AG09309 (cell line): ENCODE results near the gene PLAC1.

Source experiments
- DNase-seq: peaks from one replicate; pipeline ENCODE4 v3.0.0-alpha.2; 2010; ENCODE audit warnings: low read depth
- H3K4me3 ChIP-seq: 2 replicates; pipeline ENCODE4 v1.5.1; 2011; ENCODE audit warnings: mild to moderate bottlenecking, low read depth, low read length, moderate library complexity; ENCODE audit not compliant: control insufficient read depth
- TF ChIP-seq, protein P1 (sequence below): IDR thresholded peaks from 2 replicates; pipeline ENCODE4 v1.5.1; 2011; ENCODE audit warnings: mild to moderate bottlenecking, low read depth, low read length, inconsistent platforms; ENCODE audit not compliant: insufficient read depth, control insufficient read depth; ENCODE audit errors: missing control alignments

Gene PLAC1

DNA sequence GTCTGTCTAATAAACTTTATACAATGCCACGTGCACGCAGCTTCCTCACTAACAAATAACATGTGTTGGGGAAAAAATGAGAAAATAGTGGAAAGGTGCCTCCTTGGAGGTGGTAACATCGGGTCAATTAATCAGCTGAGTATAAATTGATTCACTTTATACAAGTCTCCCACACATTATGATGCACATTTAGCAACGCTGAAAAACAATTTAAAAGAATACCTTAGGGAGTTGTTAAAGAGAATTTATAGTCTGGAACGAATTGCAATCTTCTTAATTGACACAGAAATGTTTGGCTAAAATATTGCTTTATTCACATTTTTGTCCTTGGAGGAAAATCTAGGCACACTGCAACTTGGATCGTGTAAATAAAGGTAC is 114.1 kb downstream of the PLAC1 start:
- DNase-seq, result no peak
- TF ChIP-seq, protein P1, sequence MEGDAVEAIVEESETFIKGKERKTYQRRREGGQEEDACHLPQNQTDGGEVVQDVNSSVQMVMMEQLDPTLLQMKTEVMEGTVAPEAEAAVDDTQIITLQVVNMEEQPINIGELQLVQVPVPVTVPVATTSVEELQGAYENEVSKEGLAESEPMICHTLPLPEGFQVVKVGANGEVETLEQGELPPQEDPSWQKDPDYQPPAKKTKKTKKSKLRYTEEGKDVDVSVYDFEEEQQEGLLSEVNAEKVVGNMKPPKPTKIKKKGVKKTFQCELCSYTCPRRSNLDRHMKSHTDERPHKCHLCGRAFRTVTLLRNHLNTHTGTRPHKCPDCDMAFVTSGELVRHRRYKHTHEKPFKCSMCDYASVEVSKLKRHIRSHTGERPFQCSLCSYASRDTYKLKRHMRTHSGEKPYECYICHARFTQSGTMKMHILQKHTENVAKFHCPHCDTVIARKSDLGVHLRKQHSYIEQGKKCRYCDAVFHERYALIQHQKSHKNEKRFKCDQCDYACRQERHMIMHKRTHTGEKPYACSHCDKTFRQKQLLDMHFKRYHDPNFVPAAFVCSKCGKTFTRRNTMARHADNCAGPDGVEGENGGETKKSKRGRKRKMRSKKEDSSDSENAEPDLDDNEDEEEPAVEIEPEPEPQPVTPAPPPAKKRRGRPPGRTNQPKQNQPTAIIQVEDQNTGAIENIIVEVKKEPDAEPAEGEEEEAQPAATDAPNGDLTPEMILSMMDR, result no peak
- no peak overlapping the region for H3K4me3 ChIP-seq

GRCh38 chrX:134543288-134543687 is 115.0 kb downstream of the PLAC1 start:
- no peak overlapping the region for H3K4me3 ChIP-seq
- DNase-seq, result no peak
- TF ChIP-seq, protein P1, result no peak

GRCh38 chrX:134542485-134542884 is 115.8 kb downstream of the PLAC1 start:
- no peak for DNase-seq
- TF ChIP-seq, protein P1, result no peak

DNA sequence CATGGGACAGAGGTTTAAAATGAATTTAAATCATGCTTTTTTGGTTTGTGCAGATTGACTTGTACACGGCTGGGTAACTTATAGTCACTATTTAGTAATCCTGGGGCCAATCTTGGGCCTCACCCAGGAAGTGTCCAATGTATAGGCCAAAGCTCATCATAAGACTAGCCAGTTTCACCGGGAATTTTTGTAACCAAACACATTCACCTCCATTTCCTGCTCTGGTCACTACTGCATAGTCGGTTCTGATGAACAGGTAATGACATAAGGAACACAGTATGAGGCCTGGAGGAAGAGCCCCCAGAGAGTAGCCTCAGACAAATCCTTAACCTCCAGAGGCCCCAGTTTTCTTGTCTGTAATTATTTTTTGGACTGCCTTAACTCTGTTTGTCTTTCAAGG is 116.4 kb downstream of the PLAC1 start:
- TF ChIP-seq, protein P1, result no peak
- DNase-seq, result no peak
- H3K4me3 ChIP-seq, result no peak overlapping the region

More at GRCh38 chrX:134542485-134542884, 115.8 kb downstream of the PLAC1 start:
- H3K4me3 ChIP-seq, result no peak overlapping the region

- DNase-seq, result no peak
- TF ChIP-seq, protein P1, result no peak
- no peak overlapping the region for H3K4me3 ChIP-seq
Observed at GRCh38 chrX:134538316-134538715, 120.0 kb downstream of the PLAC1 start.

- TF ChIP-seq, protein P1, result no peak
- DNase-seq, result no peak
- H3K4me3 ChIP-seq, result no peak overlapping the region
Observed at GRCh38 chrX:134537179-134537955, 120.9 kb downstream of the PLAC1 start.

DNA sequence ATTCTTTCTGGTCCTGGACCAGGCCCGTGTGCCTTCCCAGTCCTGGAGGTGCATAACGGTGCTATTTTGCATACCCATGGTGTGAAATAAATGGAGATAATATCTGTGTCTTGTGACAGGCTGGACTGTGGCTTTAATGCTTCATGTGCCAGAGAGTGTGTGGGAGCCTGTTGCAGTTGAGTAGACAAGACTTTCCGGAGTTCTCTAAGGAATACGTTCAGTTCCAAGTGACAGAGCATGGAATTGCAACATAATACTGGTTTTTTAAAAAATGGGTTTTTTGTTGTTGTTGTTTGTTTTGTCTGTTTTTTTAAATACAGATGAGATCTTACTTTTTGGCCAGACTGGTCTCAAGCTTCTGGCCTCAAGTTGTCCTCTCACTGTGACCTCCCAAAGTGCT is 124.3 kb downstream of the PLAC1 start:
- no peak for DNase-seq
- H3K4me3 ChIP-seq, result no peak overlapping the region
- TF ChIP-seq, protein P1, result no peak
